GM21381 (cell line): ENCODE results near the gene CORO2A.
"Not testable (repeated sequence)": the region's sequence is repeated elsewhere in the genome, so short reads cannot be mapped to it uniquely, and the experiment has no call there.

Source experiments
- ATAC-seq: cut with Tn5 transposase; IDR thresholded peaks from one replicate; pipeline ENCODE4 v1.9.1; 2021; ENCODE audit warnings: mild to moderate bottlenecking, moderate library complexity; ENCODE audit not compliant: unreplicated experiment

The CORO2A gene

GRCh38 chr9:98087420-98088354 lies 104.8 kb downstream of the CORO2A start:
- ATAC-seq = no peak

GRCh38 chr9:98086461-98086860 lies 106.0 kb downstream of the CORO2A start:
- ATAC-seq = no peak

GRCh38 chr9:98085944-98086343 lies 106.5 kb downstream of the CORO2A start:
- ATAC-seq = no peak

- ATAC-seq = no peak
These were observed 107.4 kb downstream of the CORO2A start for GRCh38 chr9:98085058-98085457.

- no peak for ATAC-seq
These were observed 108.0 kb downstream of the CORO2A start for GRCh38 chr9:98084396-98084795.

GRCh38 chr9:98083566-98084183 lies 108.8 kb downstream of the CORO2A start:
- ATAC-seq = no peak

- ATAC-seq = no peak
These were observed 109.4 kb downstream of the CORO2A start for GRCh38 chr9:98083061-98083501.

GRCh38 chr9:98081477-98082219 lies 110.8 kb downstream of the CORO2A start:
- no peak for ATAC-seq

- no peak for ATAC-seq
These were observed 111.7 kb downstream of the CORO2A start for GRCh38 chr9:98080780-98081179.

GRCh38 chr9:98080326-98080725 lies 112.1 kb downstream of the CORO2A start:
- ATAC-seq = no peak

- ATAC-seq = no peak
These were observed 113.5 kb downstream of the CORO2A start for GRCh38 chr9:98078895-98079294.

GRCh38 chr9:98076514-98076890 lies 115.9 kb downstream of the CORO2A start:
- ATAC-seq = not testable (repeated sequence)

- no peak for ATAC-seq
These were observed 117.1 kb downstream of the CORO2A start for GRCh38 chr9:98075332-98075805.

- ATAC-seq = no peak
These were observed 118.1 kb downstream of the CORO2A start for GRCh38 chr9:98074115-98074990.

- ATAC-seq = no peak
These were observed 120.7 kb downstream of the CORO2A start for GRCh38 chr9:98071737-98072136.
